Measurements from ENCODE around the gene XRN1.

Gene XRN1, protein sequence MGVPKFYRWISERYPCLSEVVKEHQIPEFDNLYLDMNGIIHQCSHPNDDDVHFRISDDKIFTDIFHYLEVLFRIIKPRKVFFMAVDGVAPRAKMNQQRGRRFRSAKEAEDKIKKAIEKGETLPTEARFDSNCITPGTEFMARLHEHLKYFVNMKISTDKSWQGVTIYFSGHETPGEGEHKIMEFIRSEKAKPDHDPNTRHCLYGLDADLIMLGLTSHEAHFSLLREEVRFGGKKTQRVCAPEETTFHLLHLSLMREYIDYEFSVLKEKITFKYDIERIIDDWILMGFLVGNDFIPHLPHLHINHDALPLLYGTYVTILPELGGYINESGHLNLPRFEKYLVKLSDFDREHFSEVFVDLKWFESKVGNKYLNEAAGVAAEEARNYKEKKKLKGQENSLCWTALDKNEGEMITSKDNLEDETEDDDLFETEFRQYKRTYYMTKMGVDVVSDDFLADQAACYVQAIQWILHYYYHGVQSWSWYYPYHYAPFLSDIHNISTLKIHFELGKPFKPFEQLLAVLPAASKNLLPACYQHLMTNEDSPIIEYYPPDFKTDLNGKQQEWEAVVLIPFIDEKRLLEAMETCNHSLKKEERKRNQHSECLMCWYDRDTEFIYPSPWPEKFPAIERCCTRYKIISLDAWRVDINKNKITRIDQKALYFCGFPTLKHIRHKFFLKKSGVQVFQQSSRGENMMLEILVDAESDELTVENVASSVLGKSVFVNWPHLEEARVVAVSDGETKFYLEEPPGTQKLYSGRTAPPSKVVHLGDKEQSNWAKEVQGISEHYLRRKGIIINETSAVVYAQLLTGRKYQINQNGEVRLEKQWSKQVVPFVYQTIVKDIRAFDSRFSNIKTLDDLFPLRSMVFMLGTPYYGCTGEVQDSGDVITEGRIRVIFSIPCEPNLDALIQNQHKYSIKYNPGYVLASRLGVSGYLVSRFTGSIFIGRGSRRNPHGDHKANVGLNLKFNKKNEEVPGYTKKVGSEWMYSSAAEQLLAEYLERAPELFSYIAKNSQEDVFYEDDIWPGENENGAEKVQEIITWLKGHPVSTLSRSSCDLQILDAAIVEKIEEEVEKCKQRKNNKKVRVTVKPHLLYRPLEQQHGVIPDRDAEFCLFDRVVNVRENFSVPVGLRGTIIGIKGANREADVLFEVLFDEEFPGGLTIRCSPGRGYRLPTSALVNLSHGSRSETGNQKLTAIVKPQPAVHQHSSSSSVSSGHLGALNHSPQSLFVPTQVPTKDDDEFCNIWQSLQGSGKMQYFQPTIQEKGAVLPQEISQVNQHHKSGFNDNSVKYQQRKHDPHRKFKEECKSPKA (N-terminal part only)

DNA sequence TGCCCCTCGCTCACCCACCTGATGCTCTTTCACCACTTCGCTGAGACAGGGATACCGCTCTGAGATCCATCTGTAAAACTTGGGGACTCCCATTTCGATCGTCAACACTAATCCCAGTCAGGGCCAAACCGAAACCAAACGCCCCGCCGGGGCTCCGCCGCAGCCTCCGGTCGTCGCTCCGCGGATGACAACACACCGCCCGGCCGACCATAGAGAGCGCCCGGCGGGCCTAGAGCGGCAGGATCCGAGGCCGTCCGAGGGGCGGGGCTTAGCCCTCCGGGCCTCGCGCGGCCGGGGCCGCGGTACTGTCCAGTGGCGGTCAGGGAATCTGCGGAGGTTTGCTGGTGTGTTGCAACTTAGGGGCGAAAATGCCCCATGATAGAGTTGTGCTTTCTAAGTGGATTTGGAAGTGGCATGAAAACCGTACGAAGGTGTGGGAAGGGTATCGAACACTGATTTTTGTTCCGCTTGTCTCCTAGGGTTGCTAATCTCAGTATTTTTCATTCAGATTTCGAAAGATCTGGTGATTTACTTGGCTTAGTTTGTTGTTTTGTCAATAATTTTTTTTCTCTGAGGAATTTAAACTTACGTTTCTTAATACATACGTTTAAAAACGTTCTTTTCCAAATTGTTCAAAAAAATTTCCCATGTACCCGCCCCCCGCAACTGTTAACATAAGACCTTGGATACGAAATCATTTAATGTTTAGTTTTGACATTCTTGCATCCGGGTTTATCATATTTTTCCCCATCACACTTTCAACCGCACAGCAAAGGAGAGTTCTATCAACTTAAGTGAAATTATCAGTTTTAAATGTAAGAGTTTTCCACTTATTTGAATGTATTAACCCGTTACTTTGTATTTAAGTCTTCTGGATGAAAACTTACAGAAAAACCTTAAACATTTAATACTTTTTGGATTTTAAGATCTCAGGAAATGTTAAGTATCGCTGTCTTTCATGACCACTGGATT is at the start of gene XRN1:
Gene XRN1 (minus strand): TSS at position 186 of the 972 bp plus-strand sequence. CDS start 93 bp downstream, at position 93.
- peak; percentile 52 for DNase-seq (ENCODE audit: extremely low read depth, low read depth)
- peak within 1 kb of the TSS; percentile 99 for H3K4me3 ChIP-seq (replicated peaks; ENCODE audit: low read depth, low read length)
- no peak for TF ChIP-seq CTCF (IDR thresholded peaks at IDR 0.05; ENCODE audit: low read depth, low read length, missing control alignments)

GRCh38 chr3:142495103-142495502 is 47.3 kb upstream of the XRN1 start:
- DNase-seq (ENCODE audit: extremely low read depth, low read depth): no peak
- no peak overlapping the region for H3K4me3 ChIP-seq (replicated peaks; ENCODE audit: low read depth, low read length)
- no peak for TF ChIP-seq CTCF (IDR thresholded peaks at IDR 0.05; ENCODE audit: low read depth, low read length, missing control alignments)

GRCh38 chr3:142492184-142492583 is 44.3 kb upstream of the XRN1 start:
- no peak for TF ChIP-seq CTCF (IDR thresholded peaks at IDR 0.05; ENCODE audit: low read depth, low read length, missing control alignments)
- no peak for DNase-seq (ENCODE audit: extremely low read depth, low read depth)
- no peak overlapping the region for H3K4me3 ChIP-seq (replicated peaks; ENCODE audit: low read depth, low read length)

GRCh38 chr3:142489572-142490323 is 41.9 kb upstream of the XRN1 start:
- H3K4me3 ChIP-seq (replicated peaks; ENCODE audit: low read depth, low read length): no peak overlapping the region
- DNase-seq (ENCODE audit: extremely low read depth, low read depth): no peak
- TF ChIP-seq CTCF (IDR thresholded peaks at IDR 0.05; ENCODE audit: low read depth, low read length, missing control alignments): no peak

- DNase-seq (ENCODE audit: extremely low read depth, low read depth): no peak
- TF ChIP-seq CTCF (IDR thresholded peaks at IDR 0.05; ENCODE audit: low read depth, low read length, missing control alignments): no peak
- H3K4me3 ChIP-seq (replicated peaks; ENCODE audit: low read depth, low read length): no peak overlapping the region
Measured at GRCh38 chr3:142484912-142485435, 37.1 kb upstream of the XRN1 start.

All from HFF-Myc (cell line).